Heart left ventricle (tissue), 13 donors: ENCODE results near the gene BCKDHA.

Source experiments
- POLR2A ChIP-seq, 2 donors: fragments of 450-650 bp; IDR thresholded peaks; one replicate each; pipeline ENCODE4 v1.6.1; 2017; ENCODE audit warnings: antibody characterized with exemption in 2 of 2, mild to moderate bottlenecking in 2 of 2, moderate library complexity in 2 of 2
- TF ChIP-seq, protein P1 (sequence below), 12 donors: fragments of 200-600 bp; sonication (generic) in 4 of 12; IDR thresholded peaks; one replicate each; pipeline versions ENCODE4 v1.5.0 to v1.8.0; 2018 to 2022; ENCODE audit warnings: antibody characterized with exemption in 12 of 12, mild to moderate bottlenecking in 5 of 12
- donor health status: ischemic (EF 13 %, LVEDD 7.1; RV severe dilation, severe dysfunction).
- donor health status: DM: no; HTN: yes; CAD: no.
- donor health status: DM: no; HTN: no; CAD: no.
- donor health status: ischemic (EF 25% LVEDD 6.9; RV normal size, moderate dysfunction).
- donor health status: ischemic (EF 25% LVEDD 5.7; RV mildly dilated, moderate dysfunction).
- donor health status: ischemic (EF 35%, LVEDD 5.7; RV mildly dilated, moderate dysfunction).
- donor health status: nonischemic (EF 11% LVEDD 7.7; RV severe dilation, severe dysfunction).
- donor health status: DM: yes; HTN: yes; CAD: no.
- donor health status: PGD.
- donor health status: ischemic (EF 29% LVEDD 5.4; RV normal size, mild dysfunction).
- donor health status: nonischemic (EF 23%, LVEDD 6.1; RV moderate dilation, normal function).

DNA sequence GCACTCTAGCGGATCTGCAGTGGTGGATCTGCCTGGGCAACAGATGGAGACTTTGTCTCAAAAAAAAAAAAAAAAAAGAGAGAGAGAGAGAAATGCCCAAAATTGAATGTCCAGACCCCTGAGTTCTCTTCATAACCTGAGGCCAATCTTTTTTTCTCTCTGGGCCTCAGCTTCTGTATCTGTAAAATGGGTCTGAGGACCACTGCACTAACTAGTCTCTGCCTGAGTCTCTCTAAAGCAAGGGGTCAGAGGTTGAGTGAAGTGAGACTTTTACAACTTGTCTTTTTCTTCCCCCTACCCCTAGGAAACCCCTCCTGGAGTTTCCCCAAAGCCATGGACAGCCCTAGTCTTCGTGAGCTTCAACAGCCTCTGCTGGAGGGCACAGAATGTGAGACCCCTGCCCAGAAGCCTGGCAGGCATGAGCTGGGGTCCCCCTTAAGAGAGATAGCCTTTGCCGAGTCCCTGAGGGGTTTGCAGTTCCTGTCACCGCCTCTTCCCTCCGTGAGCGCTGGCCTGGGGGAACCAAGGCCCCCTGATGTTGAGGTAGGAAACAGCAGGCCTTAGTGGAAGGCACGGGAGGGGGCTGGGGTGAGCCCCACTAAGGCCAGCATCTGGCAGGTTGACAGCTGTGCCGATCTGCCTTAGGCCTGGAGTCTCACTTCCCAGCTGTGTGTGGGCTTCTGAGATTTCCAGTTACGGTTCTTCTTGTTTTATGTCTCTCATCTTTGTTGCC, 19.5 kb upstream of the BCKDHA start:
- TF ChIP-seq, protein P1, sequence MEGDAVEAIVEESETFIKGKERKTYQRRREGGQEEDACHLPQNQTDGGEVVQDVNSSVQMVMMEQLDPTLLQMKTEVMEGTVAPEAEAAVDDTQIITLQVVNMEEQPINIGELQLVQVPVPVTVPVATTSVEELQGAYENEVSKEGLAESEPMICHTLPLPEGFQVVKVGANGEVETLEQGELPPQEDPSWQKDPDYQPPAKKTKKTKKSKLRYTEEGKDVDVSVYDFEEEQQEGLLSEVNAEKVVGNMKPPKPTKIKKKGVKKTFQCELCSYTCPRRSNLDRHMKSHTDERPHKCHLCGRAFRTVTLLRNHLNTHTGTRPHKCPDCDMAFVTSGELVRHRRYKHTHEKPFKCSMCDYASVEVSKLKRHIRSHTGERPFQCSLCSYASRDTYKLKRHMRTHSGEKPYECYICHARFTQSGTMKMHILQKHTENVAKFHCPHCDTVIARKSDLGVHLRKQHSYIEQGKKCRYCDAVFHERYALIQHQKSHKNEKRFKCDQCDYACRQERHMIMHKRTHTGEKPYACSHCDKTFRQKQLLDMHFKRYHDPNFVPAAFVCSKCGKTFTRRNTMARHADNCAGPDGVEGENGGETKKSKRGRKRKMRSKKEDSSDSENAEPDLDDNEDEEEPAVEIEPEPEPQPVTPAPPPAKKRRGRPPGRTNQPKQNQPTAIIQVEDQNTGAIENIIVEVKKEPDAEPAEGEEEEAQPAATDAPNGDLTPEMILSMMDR (IDR thresholded peaks at IDR 0.05), result peak in 3 of 12 donors; percentile 8 to 15 (median 12)
- no peak for TF ChIP-seq POLR2A (IDR thresholded peaks at IDR 0.05)
